ENCODE measurements around the gene PSMC6.
"Not testable (repeated sequence)": the region's sequence is repeated elsewhere in the genome, so short reads cannot be mapped to it uniquely, and the experiment has no call there.

PSMC6 gene

GRCh38 chr14:52723514-52724359 is 16.7 kb downstream of the PSMC6 start:
- no peak for DNase-seq

- DNase-seq, result no peak
These were observed 17.3 kb downstream of the PSMC6 start for GRCh38 chr14:52724360-52724644.

GRCh38 chr14:52727509-52727908 is 20.5 kb downstream of the PSMC6 start:
- not testable (repeated sequence) for DNase-seq

- DNase-seq, result not testable (repeated sequence)
These were observed 22.0 kb downstream of the PSMC6 start for GRCh38 chr14:52729035-52729434.

- DNase-seq, result no peak
These were observed 22.6 kb downstream of the PSMC6 start for GRCh38 chr14:52729585-52729924.

- peak; percentile 99 for DNase-seq
These were observed 23.1 kb downstream of the PSMC6 start, which contains the start of gene STYX for GRCh38 chr14:52729925-52730708. Gene STYX, plus strand, starts transcription at chr14:52730166. Its CDS starts 309 bp downstream, at chr14:52730475.

GRCh38 chr14:52730709-52731111 is 23.7 kb downstream of the PSMC6 start:
- no peak for DNase-seq

GRCh38 chr14:52733824-52734223 is 26.8 kb downstream of the PSMC6 start:
- DNase-seq, result no peak

- DNase-seq, result no peak
These were observed 29.0 kb downstream of the PSMC6 start for GRCh38 chr14:52735921-52736489.

- no peak for DNase-seq
These were observed 31.4 kb downstream of the PSMC6 start for GRCh38 chr14:52738409-52738808.

GRCh38 chr14:52740751-52741150 is 33.8 kb downstream of the PSMC6 start:
- DNase-seq, result no peak

GRCh38 chr14:52741865-52742264 is 34.9 kb downstream of the PSMC6 start:
- no peak for DNase-seq

GRCh38 chr14:52748647-52749292 is 41.8 kb downstream of the PSMC6 start:
- DNase-seq, result no peak

GRCh38 chr14:52755607-52756316 is 48.8 kb downstream of the PSMC6 start:
- no peak for DNase-seq

GRCh38 chr14:52759145-52759544 is 52.1 kb downstream of the PSMC6 start:
- DNase-seq, result no peak

- DNase-seq, result not testable (repeated sequence)
These were observed 55.9 kb downstream of the PSMC6 start for GRCh38 chr14:52762923-52763322.

- DNase-seq, result no peak
These were observed 60.2 kb downstream of the PSMC6 start for GRCh38 chr14:52767058-52767833.

- DNase-seq, result no peak
These were observed 62.9 kb downstream of the PSMC6 start for GRCh38 chr14:52769887-52770286.

- no peak for DNase-seq
These were observed 69.8 kb downstream of the PSMC6 start for GRCh38 chr14:52776816-52777215.

Measured in stimulated activated CD4-positive, alpha-beta T cell treated with anti-CD3 and anti-CD28 coated beads, Interleukin-4, amount 100 ng/mL, for 24 hours (primary cell).